NCI-H1417 (cell line): ENCODE results near the gene IP6K3.
A peak's percentile ranks its signal among the peaks of the same experiment; 100 is the strongest.

Experiments used
- DNase-seq, 3 experiments: peaks; one replicate each; lab custom pipeline; 2025; lab: John Stamatoyannopoulos, UW

The IP6K3 gene

GRCh38 chr6:33690766-33691165 lies 55.9 kb downstream of the IP6K3 start:
- DNase-seq = no peak

DNA sequence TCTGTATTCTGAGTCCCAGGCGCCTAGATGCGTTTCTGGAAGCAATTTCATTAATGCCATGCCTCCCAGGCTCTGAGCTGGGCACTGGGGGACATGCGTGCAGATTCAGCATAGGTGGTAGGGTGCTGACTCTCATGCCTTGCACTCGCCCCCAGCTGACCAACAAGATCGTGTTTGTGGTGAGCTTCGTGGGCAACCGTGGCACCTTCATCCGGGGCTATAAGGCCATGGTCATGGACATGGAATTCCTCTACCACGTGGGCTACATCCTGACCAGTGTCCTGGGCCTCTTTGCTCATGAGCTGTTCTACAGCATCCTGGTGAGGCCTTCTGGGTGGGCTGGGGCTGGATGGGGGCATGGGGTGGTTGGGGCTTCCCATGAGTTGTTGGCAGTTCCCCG lies 56.8 kb downstream of the IP6K3 start:
- no peak for DNase-seq

DNA sequence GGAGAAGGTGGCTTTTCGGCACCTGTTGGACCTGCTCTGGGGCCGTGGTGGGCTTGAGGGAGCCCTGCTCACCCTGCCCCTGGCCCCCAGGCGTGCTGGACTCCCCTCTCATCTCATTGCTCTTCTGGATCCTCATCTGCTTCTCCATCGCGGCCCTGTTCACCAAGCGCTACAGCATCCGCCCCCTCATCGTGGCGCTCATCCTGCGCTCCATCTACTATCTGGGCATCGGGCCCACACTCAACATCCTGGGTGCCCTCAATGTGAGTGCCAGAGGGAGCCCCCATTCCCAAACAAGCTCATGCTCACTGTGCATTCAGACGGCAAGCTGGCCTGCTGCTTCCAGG lies 57.6 kb downstream of the IP6K3 start:
- DNase-seq = no peak

- DNase-seq = no peak
Measured at GRCh38 chr6:33688451-33689147, 58.1 kb downstream of the IP6K3 start.

DNA sequence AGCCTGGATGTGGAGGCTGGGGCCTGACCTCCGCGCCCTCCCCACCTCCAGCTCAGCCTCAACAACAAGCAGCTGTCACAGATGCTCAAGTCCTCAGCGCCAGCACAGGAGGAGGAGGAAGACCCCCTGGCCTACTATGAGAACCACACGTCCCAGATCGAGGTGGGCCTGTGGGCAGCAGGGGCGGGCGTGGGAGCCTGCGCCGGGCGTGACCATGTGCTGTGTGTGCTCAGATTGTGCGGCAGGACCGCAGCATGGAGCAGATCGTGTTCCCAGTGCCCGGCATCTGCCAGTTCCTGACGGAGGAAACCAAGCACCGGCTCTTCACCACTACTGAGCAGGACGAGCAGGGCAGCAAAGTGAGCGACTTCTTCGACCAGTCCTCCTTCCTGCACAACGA lies 58.7 kb downstream of the IP6K3 start:
- no peak for DNase-seq

GRCh38 chr6:33686981-33687975 lies 59.4 kb downstream of the IP6K3 start:
- no peak for DNase-seq

DNA sequence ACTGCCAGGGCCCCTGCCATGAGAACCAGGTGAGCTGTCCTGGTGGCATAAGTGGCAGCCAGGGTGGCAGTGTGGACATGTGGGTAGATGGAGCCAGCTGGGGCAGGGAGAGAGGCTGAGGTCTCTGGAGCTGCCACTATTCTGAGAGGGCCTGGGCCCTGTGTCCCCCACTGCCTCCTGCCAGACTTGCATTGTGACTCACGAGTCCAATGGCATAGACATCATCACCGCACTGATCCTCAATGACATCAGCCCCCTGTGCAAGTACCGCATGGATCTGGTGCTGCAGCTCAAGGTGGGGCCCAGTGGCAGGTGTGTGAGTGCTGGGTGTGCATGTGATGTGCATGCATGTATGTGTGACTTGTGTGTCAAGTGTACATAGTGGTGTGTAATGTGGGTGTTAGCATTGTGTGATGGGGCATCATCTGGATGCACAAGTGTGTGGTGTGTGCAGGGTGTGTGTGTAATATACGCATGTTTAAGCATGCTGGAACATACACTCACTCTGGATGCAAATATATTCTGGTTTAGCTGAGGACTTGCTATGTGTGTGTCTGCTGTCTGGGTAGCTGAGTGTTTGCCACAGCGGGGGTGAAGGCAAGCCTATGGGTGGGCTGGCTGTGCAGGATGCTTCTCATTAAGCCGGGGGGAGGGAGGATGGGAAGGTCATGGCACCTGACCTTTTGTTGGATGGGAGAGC lies 60.3 kb downstream of the IP6K3 start:
- no peak for DNase-seq

DNA sequence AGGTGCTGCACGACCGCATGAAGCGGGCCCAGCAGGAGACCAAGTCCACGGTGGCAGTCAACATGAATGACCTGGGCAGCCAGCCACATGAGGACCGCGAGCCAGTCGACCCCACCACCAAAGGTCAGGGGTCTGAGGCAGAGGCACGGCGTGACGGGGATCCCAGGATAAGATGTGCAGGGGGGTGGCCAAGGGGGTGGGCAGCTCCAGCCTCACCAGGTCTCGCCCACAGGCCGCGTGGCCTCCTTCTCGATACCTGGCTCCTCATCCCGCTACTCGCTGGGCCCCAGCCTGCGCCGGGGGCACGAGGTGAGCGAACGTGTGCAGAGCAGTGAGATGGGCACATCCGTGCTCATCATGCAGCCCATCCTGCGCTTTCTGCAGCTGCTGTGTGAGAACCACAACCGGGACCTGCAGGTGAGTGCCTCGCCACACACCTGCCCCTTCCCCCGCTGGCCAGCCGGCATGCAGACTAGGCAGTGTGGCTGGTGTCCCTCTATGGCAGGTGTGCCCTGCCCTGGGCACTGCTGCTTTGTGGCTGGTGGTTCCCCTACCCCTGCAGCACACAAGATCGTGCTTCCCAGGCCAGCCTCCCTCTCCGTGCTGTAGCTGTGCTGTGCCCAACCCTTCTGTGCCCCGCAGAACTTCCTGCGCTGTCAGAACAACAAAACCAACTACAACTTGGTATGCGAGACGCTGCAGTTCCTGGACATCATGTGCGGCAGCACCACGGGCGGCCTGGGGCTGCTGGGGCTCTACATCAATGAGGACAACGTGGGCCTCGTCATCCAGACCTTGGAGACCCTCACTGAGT lies 61.1 kb downstream of the IP6K3 start:
- DNase-seq = no peak

- no peak for DNase-seq
Measured at GRCh38 chr6:33684983-33685382, 61.7 kb downstream of the IP6K3 start.

- no peak for DNase-seq
Measured at GRCh38 chr6:33684428-33684896, 62.2 kb downstream of the IP6K3 start.

GRCh38 chr6:33683576-33684427 lies 62.9 kb downstream of the IP6K3 start:
- no peak for DNase-seq

- DNase-seq = peak in 1 of 3 experiments; percentile 4
Measured at GRCh38 chr6:33683051-33683571, 63.6 kb downstream of the IP6K3 start.

DNA sequence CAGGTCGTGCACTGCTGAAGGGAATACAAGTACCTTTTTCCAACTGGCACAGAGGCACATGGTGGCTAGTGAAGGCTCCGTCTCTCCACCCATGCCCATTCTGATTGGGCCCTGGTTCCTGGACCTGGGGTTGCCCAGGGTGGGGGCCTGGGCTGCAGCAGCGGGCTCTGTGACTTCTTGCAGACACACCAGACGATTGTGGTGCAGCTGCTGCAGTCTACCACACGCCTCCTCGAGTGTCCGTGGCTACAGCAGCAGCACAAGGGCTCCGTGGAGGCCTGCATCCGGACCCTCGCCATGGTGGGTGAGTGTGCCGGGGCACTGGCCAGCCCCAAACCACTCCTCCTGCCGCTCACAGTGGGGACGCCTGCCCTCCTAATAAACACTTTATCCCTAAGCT lies 64.4 kb downstream of the IP6K3 start:
- DNase-seq = no peak

DNA sequence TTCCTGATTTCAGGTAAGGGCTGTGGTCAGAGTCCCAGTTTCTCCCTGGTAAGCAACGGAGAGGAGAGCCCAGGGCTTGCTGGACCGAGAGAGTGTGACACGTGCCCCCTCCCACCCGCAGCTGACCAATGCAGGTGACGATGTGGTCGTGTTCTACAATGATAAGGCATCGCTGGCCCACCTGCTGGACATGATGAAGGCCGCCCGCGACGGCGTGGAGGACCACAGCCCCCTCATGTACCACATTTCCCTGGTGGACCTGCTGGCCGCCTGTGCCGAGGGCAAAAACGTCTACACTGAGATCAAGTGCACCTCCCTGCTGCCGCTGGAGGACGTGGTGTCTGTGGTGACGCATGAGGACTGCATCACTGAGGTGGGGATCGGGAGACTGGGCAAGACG lies 66.9 kb downstream of the IP6K3 start:
- no peak for DNase-seq

DNA sequence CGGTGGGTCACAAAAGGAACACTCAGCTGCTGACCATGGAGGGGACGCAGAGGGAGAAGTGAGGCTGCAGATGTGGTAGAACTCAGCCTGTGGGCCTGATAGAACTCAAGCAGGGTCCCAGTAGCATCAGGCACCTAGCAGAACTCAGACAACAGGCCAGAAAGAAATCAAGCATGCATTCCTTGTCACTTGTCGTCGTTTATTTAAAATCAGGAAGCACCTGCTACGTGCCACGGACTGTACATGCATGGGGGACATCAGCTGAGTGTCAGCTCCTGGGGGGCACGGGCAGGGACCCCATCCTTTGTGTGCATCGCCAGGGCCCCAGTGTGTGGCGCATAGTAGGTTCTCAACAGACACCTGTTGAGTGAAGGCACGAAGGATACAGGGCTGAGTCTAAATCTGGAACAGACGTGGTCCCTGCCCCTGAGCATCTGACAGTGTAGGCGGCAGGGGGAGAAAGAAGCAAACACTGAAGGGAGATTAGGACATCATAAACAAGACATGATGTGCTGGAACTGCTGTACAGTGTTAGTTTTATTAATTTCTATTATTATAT lies 67.7 kb downstream of the IP6K3 start:
- DNase-seq = no peak

GRCh38 chr6:33678233-33678931 lies 68.3 kb downstream of the IP6K3 start:
- DNase-seq = no peak

- no peak for DNase-seq
Measured at GRCh38 chr6:33677689-33678088, 69.0 kb downstream of the IP6K3 start.

DNA sequence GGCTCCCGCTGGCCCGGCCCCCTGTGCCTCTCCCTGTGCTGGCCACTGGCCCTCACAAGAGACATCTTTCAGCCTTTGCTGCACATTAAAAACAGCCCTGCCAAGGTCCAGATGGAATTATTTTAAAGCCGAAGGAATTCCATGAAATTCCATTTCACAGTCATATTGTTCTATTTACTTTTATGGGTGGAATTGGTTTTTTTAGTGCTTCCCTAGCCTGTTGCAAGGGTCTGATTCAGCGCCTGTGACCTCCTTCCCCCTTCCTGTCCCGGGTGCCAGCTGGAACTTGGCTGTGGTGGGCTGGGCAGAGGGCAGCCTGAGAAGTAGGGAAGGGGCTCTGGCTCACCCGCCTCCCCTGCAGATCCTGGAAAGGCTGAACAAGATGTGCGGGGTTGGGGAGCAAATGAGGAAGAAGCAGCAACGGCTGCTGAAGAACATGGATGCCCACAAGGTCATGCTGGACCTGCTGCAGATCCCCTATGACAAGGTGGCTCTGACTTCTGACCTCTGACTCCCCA lies 69.5 kb downstream of the IP6K3 start:
- DNase-seq = no peak

DNA sequence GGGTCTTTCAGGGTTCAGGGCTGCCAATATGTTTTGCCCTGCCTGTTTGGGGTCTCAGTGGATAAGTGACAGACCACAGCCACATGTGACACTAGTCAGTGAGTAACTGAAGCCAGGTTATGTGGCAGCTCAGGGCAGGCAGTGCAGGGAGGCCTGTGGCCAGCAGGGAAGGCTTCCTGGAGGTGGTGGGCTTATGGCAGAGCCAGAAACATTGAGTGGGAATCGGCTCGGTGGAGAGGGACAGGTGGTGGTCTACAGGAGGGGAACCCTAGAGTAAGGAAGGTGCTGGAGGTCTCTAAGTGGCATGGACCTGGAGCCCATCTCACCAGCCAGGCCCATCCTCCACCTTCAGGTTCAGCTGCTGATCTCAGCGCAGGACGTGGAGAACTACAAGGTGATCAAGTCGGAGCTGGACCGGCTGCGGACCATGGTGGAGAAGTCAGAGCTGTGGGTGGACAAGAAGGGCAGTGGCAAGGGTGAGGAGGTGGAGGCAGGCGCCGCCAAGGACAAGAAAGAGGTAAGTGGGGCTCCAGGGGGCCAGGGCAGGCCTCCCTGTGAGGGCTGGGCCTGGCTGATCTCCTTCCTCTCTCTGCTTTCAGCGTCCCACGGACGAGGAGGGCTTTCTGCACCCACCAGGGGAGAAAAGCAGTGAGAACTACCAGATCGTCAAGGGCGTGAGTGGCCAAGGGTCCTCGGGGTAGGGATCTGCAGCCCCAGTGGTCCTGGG lies 70.1 kb downstream of the IP6K3 start:
- DNase-seq = no peak
